OCI-LY1 (cell line): ENCODE measurements around the gene TRIP6.

ENCODE experiments used
- H2AFZ ChIP-seq: fragments of 200-600 bp; sonication (generic), shearing (Covaris generic); 2 replicates; pipeline ENCODE4 v1.6.0; 2014; ENCODE audit warnings: antibody characterized with exemption, mild to moderate bottlenecking, low read length
- H3F3A ChIP-seq: fragments of 200-600 bp; sonication (generic), shearing (Covaris generic); 2 replicates; pipeline ENCODE4 v1.6.0; 2014; ENCODE audit warnings: mild to moderate bottlenecking, antibody characterized with exemption, low read length, moderate library complexity; ENCODE audit not compliant: insufficient read depth
- H3K27ac ChIP-seq: fragments of 200-600 bp; sonication (generic); 2 replicates; pipeline ENCODE4 v1.5.1; 2014; ENCODE audit warnings: low read length, mixed run types, mild to moderate bottlenecking, low read depth; ENCODE audit not compliant: poor library complexity, severe bottlenecking
- H3K27me3 ChIP-seq: fragments of 200-600 bp; sonication (generic); 2 replicates; pipeline ENCODE4 v1.6.0; 2014; ENCODE audit warnings: antibody characterized with exemption, mild to moderate bottlenecking, low read length, moderate library complexity; ENCODE audit not compliant: insufficient read depth
- H3K36me3 ChIP-seq: fragments of 200-600 bp; sonication (generic); 2 replicates; pipeline ENCODE4 v1.6.1; 2014; ENCODE audit warnings: mild to moderate bottlenecking, antibody characterized with exemption, low read length, moderate library complexity, mixed read lengths; ENCODE audit not compliant: insufficient read depth
- H3K4me1 ChIP-seq: fragments of 200-600 bp; sonication (generic); 2 replicates; pipeline ENCODE4 v1.5.1; 2014; ENCODE audit warnings: mild to moderate bottlenecking, low read length, moderate library complexity; ENCODE audit not compliant: insufficient read depth, severe bottlenecking
- H3K4me2 ChIP-seq: fragments of 200-600 bp; sonication (generic), shearing (Covaris generic); 2 replicates; pipeline ENCODE4 v1.6.1; 2014; ENCODE audit warnings: low read length
- H3K4me3 ChIP-seq: fragments of 200-600 bp; sonication (generic); 2 replicates; pipeline ENCODE4 v1.5.1; 2014; ENCODE audit warnings: low read length, low read depth, mild to moderate bottlenecking, mixed read lengths; ENCODE audit not compliant: poor library complexity, severe bottlenecking
- H3K79me2 ChIP-seq: fragments of 200-600 bp; shearing (Covaris generic); 2 replicates; pipeline ENCODE4 v1.6.1; 2016; ENCODE audit warnings: mixed run types, low read length, mixed read lengths; ENCODE audit not compliant: insufficient read depth
- H3K9ac ChIP-seq: fragments of 200-600 bp; sonication (generic), shearing (Covaris generic); 2 replicates; pipeline ENCODE4 v1.6.1; 2014; ENCODE audit warnings: mild to moderate bottlenecking, low read length, mixed read lengths
- H3K9me2 ChIP-seq: fragments of 200-600 bp; sonication (generic), shearing (Covaris generic); 2 replicates; pipeline ENCODE4 v1.6.1; 2014; ENCODE audit warnings: low read depth, mild to moderate bottlenecking, low read length, mixed read lengths
- H3K9me3 ChIP-seq: fragments of 200-600 bp; shearing (Covaris generic); 2 replicates; pipeline ENCODE4 v1.6.1; 2014; ENCODE audit warnings: low read length, mixed read lengths
- H4K20me1 ChIP-seq: fragments of 200-600 bp; sonication (generic), shearing (Covaris generic); 2 replicates; pipeline ENCODE4 v1.6.0; 2016; ENCODE audit warnings: mild to moderate bottlenecking, low read length; ENCODE audit not compliant: insufficient read depth
- CTCF ChIP-seq: fragments of 200-600 bp; sonication (generic), shearing (Covaris generic); IDR thresholded peaks from 2 replicates; pipeline ENCODE4 v1.5.1; 2017; ENCODE audit warnings: mild to moderate bottlenecking, antibody characterized with exemption, low read length, moderate library complexity, mixed read lengths
- EZH2 ChIP-seq: fragments of 200-600 bp; sonication (generic), shearing (Covaris generic); IDR thresholded peaks from 2 replicates; pipeline ENCODE4 v1.8.0; 2017; ENCODE audit warnings: borderline replicate concordance, mixed run types, mild to moderate bottlenecking, antibody characterized with exemption, low read length, moderate library complexity, mixed read lengths

The TRIP6 gene

DNA sequence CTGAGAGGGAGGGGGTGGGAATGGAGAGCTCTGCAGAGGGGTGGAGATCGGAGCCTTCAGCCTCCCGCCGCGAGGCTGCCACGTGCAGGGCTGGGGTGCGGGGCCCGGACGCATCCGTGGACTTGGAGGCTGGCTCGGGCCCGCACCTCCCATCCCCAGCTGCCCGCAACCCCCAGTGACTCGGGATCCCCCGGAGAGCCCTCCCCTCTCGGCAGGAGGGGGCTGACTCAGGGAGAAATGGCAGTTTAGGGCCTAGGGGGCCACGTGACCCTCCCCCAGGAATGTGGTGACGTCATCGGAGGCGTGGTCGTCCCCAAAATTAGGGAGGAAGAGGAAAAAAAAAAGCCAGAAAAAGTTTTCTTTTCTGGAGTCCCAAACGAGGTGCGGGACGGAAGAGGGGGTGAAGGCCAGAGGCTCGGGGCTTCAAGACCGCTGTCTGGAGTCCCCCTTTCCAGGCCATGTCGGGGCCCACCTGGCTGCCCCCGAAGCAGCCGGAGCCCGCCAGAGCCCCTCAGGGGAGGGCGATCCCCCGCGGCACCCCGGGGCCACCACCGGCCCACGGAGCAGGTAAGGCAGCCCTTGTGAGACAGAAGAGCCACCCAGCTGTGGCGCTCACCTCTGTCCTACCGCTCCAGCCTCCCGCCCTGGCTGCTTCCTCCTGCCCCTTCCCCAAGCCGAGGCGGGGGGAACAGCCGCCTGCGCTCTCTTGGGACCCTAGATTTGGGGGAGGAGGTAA, at the start of gene TRIP6:
TSS of gene TRIP6 (plus strand) at position 348 of the 736 bp plus-strand sequence. CDS start at position 459, 111 bp downstream.
- Histone ChIP-seq H3K4me1 (peaks cover 27% of the 10 kb centered on the region), H3K27ac (peak within 1 kb of the TSS; percentile 6), H3F3A (no peaks in the 10 kb centered on the region), H3K4me3 (peak within 1 kb of the TSS; percentile 49), H3K36me3 (peaks cover 11% of the 10 kb centered on the region), H3K4me2 (peak within 1 kb of the TSS; percentile 58), H3K9me3 (no peaks in the 10 kb centered on the region), H3K79me2 (no peaks in the 10 kb centered on the region), H3K9me2 (no peaks in the 10 kb centered on the region), H4K20me1 (no peaks in the 10 kb centered on the region), H3K9ac (peak within 1 kb of the TSS; percentile 58), H2AFZ (no peak within 1 kb of the TSS), H3K27me3 (no peaks in the 10 kb centered on the region)
- TF ChIP-seq CTCF, result no peak

GRCh38 chr7:100818366-100818765, 48.8 kb upstream of the TRIP6 start:
- H3K9me3 ChIP-seq, result no peaks in the 10 kb centered on the region
- no peak overlapping the region for H2AFZ ChIP-seq
- H3K27ac ChIP-seq, result no peak overlapping the region
- H3K9ac ChIP-seq, result no peak overlapping the region
- no peaks in the 10 kb centered on the region for H3K36me3 ChIP-seq
- TF ChIP-seq EZH2 (no peak), CTCF (no peak)
- no peaks in the 10 kb centered on the region for H4K20me1 ChIP-seq
- peaks cover 4% of the 10 kb centered on the region; the same call in 1 of the 2 replicates for H3K27me3 ChIP-seq
- H3F3A ChIP-seq, result no peaks in the 10 kb centered on the region
- no peaks in the 10 kb centered on the region for H3K4me1 ChIP-seq
- H3K9me2 ChIP-seq, result no peaks in the 10 kb centered on the region
- H3K79me2 ChIP-seq, result no peaks in the 10 kb centered on the region
- H3K4me2 ChIP-seq, result no peak overlapping the region
- H3K4me3 ChIP-seq, result no peak overlapping the region

DNA sequence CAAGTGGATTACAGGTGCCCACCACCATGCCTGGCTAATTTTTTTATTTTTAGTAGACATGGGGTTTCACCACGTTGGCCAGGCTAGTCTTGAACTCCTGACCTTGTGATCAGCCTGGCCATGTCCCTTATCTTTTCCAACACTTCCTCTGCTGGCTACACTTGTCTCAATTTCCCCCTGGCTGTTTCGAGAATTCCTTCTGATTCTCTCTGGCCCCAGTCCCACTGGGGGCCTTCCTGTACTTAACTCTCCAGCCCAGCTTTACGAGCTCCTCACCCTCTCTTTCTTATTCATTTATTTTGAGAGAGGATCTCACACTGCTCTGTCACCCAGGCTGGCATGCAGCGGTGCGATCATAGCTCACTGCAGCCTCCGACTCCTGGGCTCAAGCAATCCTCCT, 48.4 kb upstream of the TRIP6 start:
- no peaks in the 10 kb centered on the region for H3K9me2 ChIP-seq
- H3K9me3 ChIP-seq, result no peaks in the 10 kb centered on the region
- H3K9ac ChIP-seq, result no peak overlapping the region
- no peak for TF ChIP-seq EZH2
- no peak for TF ChIP-seq CTCF
- no peaks in the 10 kb centered on the region for H4K20me1 ChIP-seq
- no peaks in the 10 kb centered on the region for H3F3A ChIP-seq
- no peak overlapping the region for H3K4me2 ChIP-seq
- no peaks in the 10 kb centered on the region for H3K79me2 ChIP-seq
- H3K36me3 ChIP-seq, result no peaks in the 10 kb centered on the region
- H2AFZ ChIP-seq, result no peak overlapping the region
- H3K4me3 ChIP-seq, result no peak overlapping the region
- no peak overlapping the region for H3K27ac ChIP-seq
- H3K4me1 ChIP-seq, result no peaks in the 10 kb centered on the region
- H3K27me3 ChIP-seq, result peaks cover 4% of the 10 kb centered on the region; the same call in 1 of the 2 replicates
